Thoracic aorta (tissue), 2 donors: ENCODE data around the gene PPIF. TPM values are rescaled to one million over a fixed set of nuclear protein-coding genes. Genes with fewer than 3 reads are reported as not detected.
A peak's percentile ranks its signal among the peaks of the same experiment; 100 is the strongest.

ENCODE experiments used
- ATAC-seq: fragments of 150-250 bp; one replicate; pipeline ENCODE4 v1.8.0; 2017; ENCODE audit warnings: low read depth; ENCODE audit not compliant: insufficient number of reproducible peaks, low FRiP score
- DNase-seq: peaks from one replicate; pipeline ENCODE4 v3.0.0-alpha.2; 2020; ENCODE audit warnings: low spot score
- H3K27ac ChIP-seq, 2 donors: fragments of 200-600 bp; sonication (generic); 1 replicate in 1 of 2; 2 replicates in 1 of 2; pipeline ENCODE4 v1.5.1; 2016; ENCODE audit warnings: mild to moderate bottlenecking in 2 of 2, moderate library complexity in 2 of 2
- H3K27me3 ChIP-seq: fragments of 200-600 bp; sonication (generic); replicated peaks from 2 replicates; pipeline ENCODE4 v1.6.0; 2016; ENCODE audit warnings: mild to moderate bottlenecking; ENCODE audit not compliant: insufficient read depth
- H3K36me3 ChIP-seq: fragments of 200-600 bp; sonication (generic); one replicate; pipeline ENCODE4 v1.5.1; 2016
- H3K4me1 ChIP-seq, 2 donors: fragments of 200-600 bp; sonication (generic); 1 replicate in 1 of 2; 2 replicates in 1 of 2; pipeline versions ENCODE4 v1.5.1 to v1.6.0; 2016; ENCODE audit warnings: low read depth in 2 of 2, mild to moderate bottlenecking in 1 of 2; ENCODE audit not compliant: control insufficient read depth in 1 of 2
- H3K4me3 ChIP-seq: fragments of 200-600 bp; sonication (generic); 2 replicates; pipeline ENCODE4 v1.5.1; 2016; ENCODE audit warnings: mild to moderate bottlenecking
- H3K9me3 ChIP-seq: fragments of 200-600 bp; sonication (generic); 2 replicates; pipeline ENCODE4 v1.5.1; 2016
- CTCF ChIP-seq: fragments of 200-600 bp; sonication (generic); IDR thresholded peaks from one replicate; pipeline ENCODE4 v1.5.1; 2019; ENCODE audit warnings: antibody characterized with exemption
- total RNA-seq, 2 donors: library from RNA; depleted of rRNA; stranded (reverse); fragments of >200 nt; gene quantifications; one replicate each; pipeline versions ENCODE4 v1.1.0 to v1.2.3, GENCODE V29; 2016

Gene PPIF
- 10 to 100 TPM in 1 of 2 donors, 1 to 10 TPM in 1; 5.7 to 44.2 TPM for total RNA-seq

- no peaks in the 10 kb centered on the region for H3K27me3 ChIP-seq
- ATAC-seq, result peak; percentile 74
- peak; percentile 79 for DNase-seq
- peaks cover 9% of the 10 kb centered on the region for H3K36me3 ChIP-seq
- peak; percentile 99 for TF ChIP-seq CTCF
- H3K4me3 ChIP-seq, result peak within 1 kb of the TSS; percentile 94
- H3K9me3 ChIP-seq, result no peaks in the 10 kb centered on the region
- peak within 1 kb of the TSS; percentile 61 to 63 for H3K27ac ChIP-seq
- H3K4me1 ChIP-seq, result peaks cover 5 to 22% of the 10 kb centered on the region in 2 donors
These were observed at the start of gene PPIF for GRCh38 chr10:79347226-79347893. Gene PPIF, plus strand, starts transcription at chr10:79347469. Its CDS starts 80 bp downstream, at chr10:79347549.

- Histone ChIP-seq H3K9me3 (no peaks in the 10 kb centered on the region), H3K27ac (peak overlapping the region in 1 of 2 donors; percentile 3), H3K4me1 (peaks cover 4 to 17% of the 10 kb centered on the region in 2 donors), H3K4me3 (no peak overlapping the region), H3K27me3 (no peaks in the 10 kb centered on the region), H3K36me3 (peaks cover 49% of the 10 kb centered on the region)
- DNase-seq (peak; percentile 82), ATAC-seq (peak; percentile 33)
- TF ChIP-seq CTCF, result no peak
These were observed 48.6 kb upstream of the PPIF start for GRCh38 chr10:79298403-79299244.

DNA sequence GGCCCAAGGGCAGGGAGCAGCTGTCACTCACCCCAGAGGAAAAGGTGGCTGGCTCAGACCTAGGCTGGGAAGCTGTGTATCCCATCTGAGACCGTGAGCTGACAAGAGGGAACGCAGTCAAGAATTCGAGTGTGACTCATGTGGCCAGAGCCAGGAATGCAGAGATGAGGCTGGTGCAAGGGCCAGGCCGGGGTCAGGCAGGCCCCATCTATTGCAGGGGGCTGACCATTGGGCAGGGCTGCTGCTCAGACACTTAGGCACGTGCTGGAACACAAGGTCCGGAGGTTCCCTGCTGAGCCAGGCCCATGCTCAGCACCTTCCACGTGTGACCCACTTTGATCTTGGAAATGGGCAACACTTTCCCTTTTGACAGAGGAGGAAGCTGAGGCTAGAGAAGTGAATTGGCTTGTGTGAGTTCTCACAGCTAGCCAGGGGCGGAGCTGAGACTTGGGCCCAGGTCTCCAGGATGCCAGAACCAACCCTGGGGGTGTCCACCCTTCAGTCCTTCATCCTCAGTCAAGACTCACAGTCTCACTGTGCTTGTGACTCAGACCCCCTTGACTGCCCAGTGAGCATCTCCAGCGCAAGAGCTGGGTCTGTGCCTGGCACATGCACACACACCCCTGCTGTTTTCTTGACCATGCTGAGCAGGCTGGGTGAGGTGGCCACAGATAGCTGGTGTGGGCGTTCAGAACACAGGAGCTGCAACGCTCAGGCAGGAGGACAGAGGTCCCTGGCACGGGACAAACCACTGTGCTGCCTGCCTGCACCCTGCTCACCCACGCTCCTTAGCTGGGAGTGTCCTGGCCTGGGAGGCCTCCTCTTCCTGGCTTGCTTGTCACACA is 47.6 kb upstream of the PPIF start:
- ATAC-seq (peak; percentile 68), DNase-seq (no peak)
- H3K9me3 ChIP-seq, result no peaks in the 10 kb centered on the region
- no peak overlapping the region for H3K27ac ChIP-seq
- H3K4me1 ChIP-seq, result peaks cover 4 to 17% of the 10 kb centered on the region in 2 donors
- TF ChIP-seq CTCF, result no peak
- H3K27me3 ChIP-seq, result no peaks in the 10 kb centered on the region
- H3K4me3 ChIP-seq, result no peak overlapping the region
- peaks cover 58% of the 10 kb centered on the region for H3K36me3 ChIP-seq

- DNase-seq (no peak), ATAC-seq (no peak)
- Histone ChIP-seq H3K4me1 (peaks cover 4 to 17% of the 10 kb centered on the region in 2 donors), H3K27ac (no peak overlapping the region), H3K9me3 (no peaks in the 10 kb centered on the region), H3K27me3 (no peaks in the 10 kb centered on the region), H3K4me3 (no peak overlapping the region), H3K36me3 (peaks cover 63% of the 10 kb centered on the region)
- no peak for TF ChIP-seq CTCF
These were observed 46.6 kb upstream of the PPIF start for GRCh38 chr10:79300711-79301110.
